Natural killer cell treated with Interleukin-12 subunit alpha and Interleukin-12 subunit beta and Interleukin-15 and Interleukin-18, amount 100 ng/mL, for 72 hours (primary cell): ENCODE data around the gene ELOVL6. TPM values are rescaled to one million over a fixed set of nuclear protein-coding genes. Genes with fewer than 3 reads are reported as not detected.
A peak's percentile ranks its signal among the peaks of the same experiment; 100 is the strongest.
"Not testable (repeated sequence)": the region's sequence is repeated elsewhere in the genome, so short reads cannot be mapped to it uniquely, and the experiment has no call there.

Source experiments
- ATAC-seq, 2 donors: fragments of 150-1000 bp; cut with Tn5 transposase in 1 of 2; sonication (Bioruptor Pico), chemical (Tn5 transposase) in 1 of 2; 2 replicates each; pipeline ENCODE4 v1.10.0; 2021
- DNase-seq: peaks from one replicate; pipeline ENCODE4 v3.0.0; 2022; ENCODE audit warnings: low spot score
- H3K27ac Mint-ChIP-seq, 2 donors: 1 replicate in 1 of 2; 2 replicates in 1 of 2; pipeline ENCODE4 v1.8.0; 2022; ENCODE audit warnings: mixed read lengths in 2 of 2, mild to moderate bottlenecking in 1 of 2, moderate library complexity in 1 of 2
- H3K27me3 Mint-ChIP-seq, 2 donors: 1 replicate in 1 of 2; 2 replicates in 1 of 2; pipeline ENCODE4 v1.8.0; 2022; ENCODE audit warnings: mixed read lengths in 2 of 2
- H3K36me3 Mint-ChIP-seq: one replicate; pipeline ENCODE4 v1.8.0; 2022; ENCODE audit warnings: mixed read lengths
- H3K4me1 Mint-ChIP-seq, 2 donors: 1 replicate in 1 of 2; 2 replicates in 1 of 2; pipeline ENCODE4 v1.8.0; 2022; ENCODE audit warnings: low read depth in 2 of 2, mixed read lengths in 2 of 2, mild to moderate bottlenecking in 1 of 2
- H3K4me3 Mint-ChIP-seq: one replicate; pipeline ENCODE4 v1.8.0; 2022; ENCODE audit warnings: mixed read lengths
- H3K9me3 Mint-ChIP-seq: 2 replicates; pipeline ENCODE4 v1.8.0; 2022; ENCODE audit warnings: mixed read lengths
- total RNA-seq, 2 donors: library from RNA; stranded (reverse); gene quantifications; one replicate each; pipeline ENCODE4 v1.2.3, GENCODE V29; 2022

Gene ELOVL6
- total RNA-seq, 2 donors from 2014 or later, result 20.2 to 26.5 TPM

GRCh38 chr4:110193287-110193686, 5.1 kb downstream of the ELOVL6 start:
- H3K27ac Mint-ChIP-seq, result peak overlapping the region; percentile 89 to 92
- H3K4me3 Mint-ChIP-seq, H3K27me3 Mint-ChIP-seq, H3K36me3 Mint-ChIP-seq, DNase-seq, H3K9me3 Mint-ChIP-seq, ATAC-seq: not testable (repeated sequence)
- peaks cover 27 to 36% of the 10 kb centered on the region in 2 donors for H3K4me1 Mint-ChIP-seq

GRCh38 chr4:110190249-110190648, 8.2 kb downstream of the ELOVL6 start:
- no peaks in the 10 kb centered on the region for H3K36me3 Mint-ChIP-seq
- H3K9me3 Mint-ChIP-seq, result no peaks in the 10 kb centered on the region
- H3K27ac Mint-ChIP-seq, result no peak overlapping the region
- peaks cover 14 to 17% of the 10 kb centered on the region in 2 donors for H3K4me1 Mint-ChIP-seq
- ATAC-seq (no peak), DNase-seq (no peak)
- no peak overlapping the region for H3K4me3 Mint-ChIP-seq
- H3K27me3 Mint-ChIP-seq, result no peaks in the 10 kb centered on the region

- no peaks in the 10 kb centered on the region for H3K27me3 Mint-ChIP-seq
- ATAC-seq (no peak), DNase-seq (no peak)
- no peak overlapping the region for H3K27ac Mint-ChIP-seq
- peaks cover 3% of the 10 kb centered on the region for H3K36me3 Mint-ChIP-seq
- H3K9me3 Mint-ChIP-seq, result no peaks in the 10 kb centered on the region
- no peak overlapping the region for H3K4me3 Mint-ChIP-seq
- H3K4me1 Mint-ChIP-seq, result peaks cover 11 to 17% of the 10 kb centered on the region in 2 donors
These were observed 10.3 kb downstream of the ELOVL6 start for GRCh38 chr4:110188113-110188512.

- Mint-ChIP-seq H3K27me3 (no peaks in the 10 kb centered on the region), H3K27ac (peak overlapping the region; percentile 1 to 5), H3K4me3 (no peak overlapping the region), H3K4me1 (peaks cover 8 to 13% of the 10 kb centered on the region in 2 donors), H3K9me3 (no peaks in the 10 kb centered on the region), H3K36me3 (peaks cover 4% of the 10 kb centered on the region)
- ATAC-seq (no peak), DNase-seq (no peak)
These were observed 13.6 kb downstream of the ELOVL6 start for GRCh38 chr4:110184791-110185155.

GRCh38 chr4:110184140-110184790, 14.2 kb downstream of the ELOVL6 start:
- no peak for ATAC-seq
- Mint-ChIP-seq H3K4me1 (peaks cover 8 to 13% of the 10 kb centered on the region in 2 donors), H3K4me3 (no peak overlapping the region), H3K27ac (peak overlapping the region; percentile 1 to 5), H3K36me3 (peaks cover 4% of the 10 kb centered on the region), H3K9me3 (no peaks in the 10 kb centered on the region), H3K27me3 (no peaks in the 10 kb centered on the region)
- DNase-seq, result no peak

- Mint-ChIP-seq H3K36me3 (peaks cover 4% of the 10 kb centered on the region), H3K27ac (no peak overlapping the region), H3K4me1 (peaks cover 8 to 13% of the 10 kb centered on the region in 2 donors), H3K27me3 (no peaks in the 10 kb centered on the region), H3K4me3 (no peak overlapping the region), H3K9me3 (no peaks in the 10 kb centered on the region)
- ATAC-seq (no peak), DNase-seq (no peak)
These were observed 14.8 kb downstream of the ELOVL6 start for GRCh38 chr4:110183643-110184042.

- Mint-ChIP-seq H3K9me3 (no peaks in the 10 kb centered on the region), H3K27me3 (no peaks in the 10 kb centered on the region), H3K4me1 (peaks cover 8 to 13% of the 10 kb centered on the region in 2 donors), H3K27ac (no peak overlapping the region), H3K4me3 (no peak overlapping the region), H3K36me3 (peaks cover 4% of the 10 kb centered on the region)
- DNase-seq (no peak), ATAC-seq (no peak)
These were observed 15.4 kb downstream of the ELOVL6 start for GRCh38 chr4:110183058-110183457.

- no peaks in the 10 kb centered on the region for H3K9me3 Mint-ChIP-seq
- H3K27me3 Mint-ChIP-seq, result no peaks in the 10 kb centered on the region
- no peak overlapping the region for H3K27ac Mint-ChIP-seq
- peaks cover 4% of the 10 kb centered on the region for H3K36me3 Mint-ChIP-seq
- H3K4me1 Mint-ChIP-seq, result peaks cover 8 to 13% of the 10 kb centered on the region in 2 donors
- no peak for ATAC-seq
- H3K4me3 Mint-ChIP-seq, result no peak overlapping the region
- DNase-seq, result no peak
These were observed 16.5 kb downstream of the ELOVL6 start for GRCh38 chr4:110181890-110182289.

GRCh38 chr4:110175634-110176033, 22.8 kb downstream of the ELOVL6 start:
- ATAC-seq (no peak), DNase-seq (no peak)
- H3K4me1 Mint-ChIP-seq, result peaks cover 0 to 5% of the 10 kb centered on the region in 2 donors
- no peaks in the 10 kb centered on the region for H3K36me3 Mint-ChIP-seq
- H3K9me3 Mint-ChIP-seq, result no peaks in the 10 kb centered on the region
- H3K27ac Mint-ChIP-seq, result no peak overlapping the region
- H3K4me3 Mint-ChIP-seq, result no peak overlapping the region
- no peaks in the 10 kb centered on the region for H3K27me3 Mint-ChIP-seq

- Mint-ChIP-seq H3K36me3 (no peaks in the 10 kb centered on the region), H3K4me1 (peaks cover 0 to 5% of the 10 kb centered on the region in 2 donors), H3K4me3 (no peak overlapping the region), H3K27me3 (no peaks in the 10 kb centered on the region), H3K9me3 (no peaks in the 10 kb centered on the region), H3K27ac (peak overlapping the region in 1 of 2 donors; percentile 12)
- ATAC-seq (no peak), DNase-seq (no peak)
These were observed 25.4 kb downstream of the ELOVL6 start for GRCh38 chr4:110172972-110173371.

GRCh38 chr4:110171971-110172370, 26.4 kb downstream of the ELOVL6 start:
- no peak for ATAC-seq
- Mint-ChIP-seq H3K9me3 (no peaks in the 10 kb centered on the region), H3K27ac (no peak overlapping the region), H3K36me3 (no peaks in the 10 kb centered on the region), H3K4me3 (no peak overlapping the region), H3K4me1 (peaks cover 2 to 8% of the 10 kb centered on the region in 2 donors), H3K27me3 (no peaks in the 10 kb centered on the region)
- DNase-seq, result no peak

GRCh38 chr4:110170861-110171260, 27.6 kb downstream of the ELOVL6 start:
- Mint-ChIP-seq H3K4me3 (no peak overlapping the region), H3K9me3 (no peaks in the 10 kb centered on the region), H3K36me3 (no peaks in the 10 kb centered on the region), H3K27ac (no peak overlapping the region), H3K27me3 (no peaks in the 10 kb centered on the region), H3K4me1 (peaks cover 9 to 12% of the 10 kb centered on the region in 2 donors)
- no peak for DNase-seq
- ATAC-seq, result no peak

- no peaks in the 10 kb centered on the region for H3K27me3 Mint-ChIP-seq
- DNase-seq (no peak), ATAC-seq (peak; percentile 92 to 99)
- peaks cover 6% of the 10 kb centered on the region for H3K36me3 Mint-ChIP-seq
- H3K4me1 Mint-ChIP-seq, result peaks cover 25 to 33% of the 10 kb centered on the region in 2 donors
- peak overlapping the region; percentile 71 for H3K4me3 Mint-ChIP-seq
- H3K27ac Mint-ChIP-seq, result peak overlapping the region; percentile 83 to 92
- no peaks in the 10 kb centered on the region for H3K9me3 Mint-ChIP-seq
These were observed 32.8 kb downstream of the ELOVL6 start for GRCh38 chr4:110165382-110166286.

GRCh38 chr4:110164856-110165255, 33.6 kb downstream of the ELOVL6 start:
- peaks cover 6% of the 10 kb centered on the region for H3K36me3 Mint-ChIP-seq
- H3K4me1 Mint-ChIP-seq, result peaks cover 30 to 41% of the 10 kb centered on the region in 2 donors
- H3K27me3 Mint-ChIP-seq, result no peaks in the 10 kb centered on the region
- ATAC-seq (no peak), DNase-seq (no peak)
- peak overlapping the region; percentile 71 for H3K4me3 Mint-ChIP-seq
- no peaks in the 10 kb centered on the region for H3K9me3 Mint-ChIP-seq
- H3K27ac Mint-ChIP-seq, result peak overlapping the region; percentile 83 to 92
